GM19023 (cell line): ENCODE results near the gene RIC1.
"Not testable (repeated sequence)": the region's sequence is repeated elsewhere in the genome, so short reads cannot be mapped to it uniquely, and the experiment has no call there.

Experiments used
- ATAC-seq: cut with Tn5 transposase; IDR thresholded peaks from one replicate; pipeline ENCODE4 v1.9.1; 2021; ENCODE audit warnings: mild to moderate bottlenecking, moderate library complexity; ENCODE audit not compliant: unreplicated experiment

Gene RIC1

DNA sequence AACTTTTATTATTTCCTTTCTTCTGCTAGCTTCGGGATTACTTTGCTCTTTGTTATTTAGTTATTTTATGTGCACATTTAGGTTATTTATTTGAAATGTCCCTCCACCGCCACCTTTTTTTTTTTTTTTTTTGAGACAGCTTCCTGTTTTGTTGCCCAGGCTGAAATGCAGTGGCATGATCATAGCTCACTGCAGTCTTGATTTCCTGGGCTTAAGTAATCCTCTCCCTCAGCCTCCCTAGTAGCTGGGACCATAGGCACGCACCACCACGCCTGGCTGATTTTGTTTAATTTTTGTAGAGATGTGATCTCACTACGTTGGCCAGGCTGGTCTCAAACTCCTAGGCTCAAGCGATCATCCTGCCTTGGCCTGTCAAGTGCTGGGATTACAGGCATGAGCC is 38.5 kb downstream of the RIC1 start:
- no peak for ATAC-seq

GRCh38 chr9:5670079-5670478 is 41.2 kb downstream of the RIC1 start:
- ATAC-seq, result no peak

DNA sequence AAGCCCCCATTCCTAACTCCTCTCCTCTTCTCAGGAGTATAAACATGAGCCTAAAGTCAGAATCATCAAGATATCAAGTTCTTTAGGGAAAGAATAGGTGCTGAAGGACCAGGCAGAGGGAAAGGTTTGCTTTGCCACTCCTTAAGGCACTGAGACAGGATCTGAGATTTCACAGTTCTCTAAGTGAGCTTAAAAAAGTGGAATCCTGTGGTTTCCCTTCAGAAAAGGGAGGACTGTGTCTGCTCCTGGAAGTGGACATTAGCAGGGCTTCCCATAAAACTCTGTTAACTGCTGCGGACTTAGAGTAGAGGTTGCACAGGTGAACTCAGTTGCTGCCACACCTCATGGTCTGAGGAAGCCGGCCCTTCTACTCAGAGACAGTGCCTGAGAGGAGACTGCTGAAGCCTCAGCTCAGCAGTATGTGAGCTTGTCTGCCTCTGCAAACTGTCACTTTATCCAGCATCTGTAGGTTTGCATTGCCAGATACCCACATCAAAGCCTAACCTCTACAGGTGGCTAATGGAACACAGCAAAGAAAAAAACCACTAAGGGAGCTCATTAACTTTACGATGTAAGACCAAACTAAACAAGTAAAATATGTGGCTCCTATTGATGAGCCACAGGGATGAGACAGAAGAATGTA is 42.9 kb downstream of the RIC1 start:
- no peak for ATAC-seq

DNA sequence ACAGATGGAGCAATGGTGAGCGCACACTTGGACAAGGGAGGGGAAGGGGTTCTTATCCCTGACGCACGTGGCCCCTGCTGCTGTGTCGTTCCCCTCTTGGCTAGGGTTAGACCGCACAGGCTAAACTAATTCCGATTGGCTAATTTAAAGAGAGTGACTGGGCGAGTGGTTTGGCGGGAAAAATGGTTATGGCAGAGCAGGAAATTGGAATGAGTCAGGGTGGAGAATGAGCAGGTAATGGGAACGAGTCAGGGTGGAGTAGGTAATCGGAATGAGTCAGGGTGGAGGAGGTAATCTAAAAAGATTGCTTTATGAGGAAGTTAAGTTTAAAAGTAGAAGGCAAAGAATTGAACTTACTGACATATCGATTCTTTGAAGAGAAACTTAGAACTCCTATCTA is 46.1 kb downstream of the RIC1 start:
- ATAC-seq, result not testable (repeated sequence)

- ATAC-seq, result not testable (repeated sequence)
Measured at GRCh38 chr9:5683591-5683990, 54.7 kb downstream of the RIC1 start.

GRCh38 chr9:5684101-5684500 is 55.2 kb downstream of the RIC1 start:
- ATAC-seq, result no peak

- no peak for ATAC-seq
Measured at GRCh38 chr9:5688109-5688508, 59.2 kb downstream of the RIC1 start.

- no peak for ATAC-seq
Measured at GRCh38 chr9:5690278-5690677, 61.4 kb downstream of the RIC1 start.

- ATAC-seq, result no peak
Measured at GRCh38 chr9:5695860-5696259, 67.0 kb downstream of the RIC1 start.

DNA sequence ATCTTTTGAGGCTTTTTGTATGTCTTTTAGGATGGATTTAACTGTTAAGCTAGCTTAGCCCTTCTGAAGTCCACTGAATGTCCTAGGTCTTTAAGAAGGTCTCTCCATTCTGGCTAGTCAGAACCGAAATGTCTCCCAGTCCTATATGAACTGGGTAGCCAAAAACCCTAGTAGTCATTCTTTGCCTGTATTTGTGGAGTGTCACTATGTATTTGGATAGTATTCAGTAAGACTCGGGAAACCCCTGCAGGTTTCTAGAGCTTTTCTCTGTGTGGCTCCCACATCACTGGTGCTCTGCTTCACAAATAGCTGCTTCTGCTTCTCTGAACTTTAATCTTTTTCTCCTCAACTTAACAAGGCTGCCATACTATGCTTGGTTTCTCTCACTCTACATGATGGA is 68.0 kb downstream of the RIC1 start:
- peak; percentile 73 for ATAC-seq

DNA sequence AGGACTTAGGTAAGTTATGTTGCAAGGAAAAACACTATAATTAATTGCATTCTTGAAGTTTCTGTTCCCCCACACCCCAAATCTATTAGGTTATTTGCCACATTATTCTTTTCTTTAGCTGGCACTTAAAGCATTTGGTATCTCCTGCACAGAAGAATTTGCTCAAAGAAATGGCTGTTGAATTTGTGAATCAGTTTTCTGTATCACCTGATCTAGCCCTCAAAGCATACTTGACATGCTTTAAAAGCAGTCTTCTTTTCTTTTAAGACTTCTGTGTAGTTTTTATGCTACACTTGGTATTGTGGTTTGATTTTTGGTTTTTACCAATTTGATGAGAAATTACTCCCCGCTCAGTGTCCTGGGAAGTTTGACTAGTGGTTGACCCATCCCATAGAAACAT is 69.1 kb downstream of the RIC1 start:
- ATAC-seq, result no peak

DNA sequence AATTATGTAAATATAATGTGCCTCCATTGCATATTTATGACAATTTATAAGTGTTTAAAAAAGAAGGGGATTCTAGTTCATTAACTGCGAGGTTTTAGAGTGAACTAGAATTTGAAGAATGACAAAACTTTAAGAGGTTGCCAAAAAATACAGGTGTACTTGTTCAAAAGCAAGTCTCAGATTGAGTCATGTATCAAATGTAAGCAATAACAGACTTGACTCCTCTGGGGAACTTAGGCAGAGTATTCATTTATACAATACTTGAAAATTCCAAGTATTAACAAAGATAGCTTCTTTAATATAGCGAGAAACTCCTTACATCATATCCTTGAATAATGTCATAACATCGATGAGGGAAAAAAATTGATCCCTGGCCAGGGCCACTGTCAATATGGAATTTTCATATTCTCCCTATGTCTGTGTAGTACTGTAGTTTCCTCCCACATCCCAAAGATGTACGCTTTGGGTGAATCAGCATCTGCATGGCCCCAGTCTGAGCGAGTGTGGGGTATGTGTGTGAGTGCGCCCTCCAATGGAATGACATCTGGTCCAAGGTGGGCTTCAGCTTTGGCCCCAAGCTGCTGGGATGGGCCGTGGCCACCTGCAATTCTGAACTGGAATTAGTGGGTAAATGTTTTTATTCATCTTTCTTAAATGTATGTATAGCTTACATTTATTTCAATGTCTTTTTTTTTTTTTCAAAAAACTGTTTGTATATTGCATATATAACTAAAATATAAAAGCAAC is 70.1 kb downstream of the RIC1 start:
- ATAC-seq, result no peak

DNA sequence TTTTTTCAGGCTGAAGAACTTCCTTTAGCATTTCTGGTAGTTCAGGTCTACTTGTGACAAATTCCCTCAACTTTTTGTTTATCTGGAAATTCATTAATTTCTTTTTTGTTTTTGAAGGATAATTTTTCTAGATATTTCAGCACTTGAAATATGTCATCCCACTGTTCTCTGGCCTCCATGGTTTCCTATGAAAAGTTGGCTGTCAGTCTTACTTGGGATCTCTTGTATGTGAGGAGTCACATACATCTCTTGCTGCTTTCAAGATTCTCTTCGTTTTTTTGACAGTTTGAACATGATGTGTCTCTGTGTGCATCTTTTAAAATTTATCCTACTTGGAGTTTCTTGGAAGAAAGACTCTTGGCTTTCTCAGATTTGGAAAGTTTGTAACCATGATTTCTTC is 79.5 kb downstream of the RIC1 start:
- ATAC-seq, result no peak

DNA sequence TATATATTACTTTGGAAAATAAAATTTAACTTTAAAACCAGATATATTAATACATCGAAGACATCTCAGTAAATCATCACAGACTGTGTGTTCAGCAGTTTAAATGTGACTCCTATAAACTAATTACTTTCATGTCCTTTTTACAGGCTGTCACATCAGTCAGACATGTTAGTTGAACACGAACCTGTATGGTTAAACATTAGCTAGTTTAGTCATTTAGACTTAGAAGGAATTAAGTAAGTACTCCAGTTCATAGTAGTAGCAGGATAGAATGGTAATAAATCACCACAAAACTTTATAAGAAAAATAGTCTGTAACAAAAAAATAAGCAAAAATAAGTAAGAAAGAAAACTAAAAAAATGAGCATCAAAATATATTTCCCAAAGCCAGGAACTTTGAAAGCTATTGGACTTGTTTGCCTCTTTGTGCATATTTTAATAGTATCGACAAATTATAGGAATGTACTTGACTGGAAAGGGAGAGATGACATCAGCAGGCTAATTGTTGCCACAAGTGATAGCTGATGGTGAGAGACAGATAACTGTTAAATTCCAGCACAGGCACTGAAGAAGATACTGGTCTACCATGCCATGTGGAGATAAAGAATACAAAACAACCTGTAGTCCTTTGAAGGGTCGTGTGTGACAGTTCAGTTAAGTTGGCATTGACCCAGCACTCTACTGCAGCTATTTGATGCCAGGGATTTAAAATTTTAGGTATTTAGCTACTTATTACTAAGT is 83.9 kb downstream of the RIC1 start:
- no peak for ATAC-seq

GRCh38 chr9:5714501-5715401 is 85.8 kb downstream of the RIC1 start:
- no peak for ATAC-seq

GRCh38 chr9:5715548-5716127 is 86.7 kb downstream of the RIC1 start:
- ATAC-seq, result no peak

DNA sequence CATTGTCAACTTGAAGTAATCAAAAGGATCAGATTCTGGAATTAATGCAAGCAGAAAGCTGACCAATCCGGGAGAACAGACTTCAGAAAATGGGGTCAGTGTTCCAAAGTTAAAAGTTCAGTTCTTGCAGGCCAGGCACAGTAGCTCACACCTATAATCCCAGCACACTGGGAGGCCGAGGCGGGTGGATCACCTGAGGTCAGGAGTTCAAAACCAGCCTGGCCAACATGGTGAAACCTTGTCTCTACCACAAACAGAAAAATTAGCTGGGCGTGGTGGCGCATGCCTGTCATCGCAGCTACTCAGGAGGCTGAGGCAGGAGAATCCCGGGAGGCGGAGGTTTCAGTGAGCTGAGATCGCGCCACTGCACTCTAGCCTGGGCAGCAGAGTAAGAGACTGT is 88.5 kb downstream of the RIC1 start:
- not testable (repeated sequence) for ATAC-seq

DNA sequence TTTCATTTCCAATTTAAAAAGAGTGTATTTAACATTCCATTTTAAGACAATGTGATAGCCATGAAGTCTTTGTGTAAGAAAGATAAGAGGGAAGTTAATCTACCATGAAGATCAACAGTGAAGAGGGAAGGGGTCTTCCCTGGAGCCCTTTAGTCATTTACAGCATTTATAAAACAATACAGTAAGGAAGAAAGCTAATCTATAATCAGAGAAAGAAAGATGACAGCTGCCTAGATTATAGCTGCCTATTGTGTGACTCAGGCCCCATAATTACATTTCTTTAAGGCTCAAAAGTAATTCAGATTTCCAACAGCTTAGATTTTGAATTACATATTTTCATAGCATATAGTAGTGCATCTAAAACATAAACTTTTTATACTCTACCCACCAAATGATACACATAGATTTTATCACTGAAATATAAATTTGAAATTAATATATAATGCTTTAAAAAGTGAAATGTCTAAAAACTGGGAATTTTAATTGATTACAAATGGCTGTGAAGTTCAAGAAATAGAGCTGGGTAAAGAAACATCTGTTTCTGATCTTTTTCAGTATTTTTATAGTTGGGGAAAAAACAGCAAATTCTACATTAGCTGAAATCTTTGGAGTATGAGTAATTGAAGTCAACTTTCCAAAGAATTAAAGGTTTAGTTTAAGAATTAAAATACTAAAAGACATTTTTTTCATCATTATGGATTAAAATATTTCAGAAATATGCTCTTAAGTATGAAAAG is 89.6 kb downstream of the RIC1 start:
- ATAC-seq, result no peak

DNA sequence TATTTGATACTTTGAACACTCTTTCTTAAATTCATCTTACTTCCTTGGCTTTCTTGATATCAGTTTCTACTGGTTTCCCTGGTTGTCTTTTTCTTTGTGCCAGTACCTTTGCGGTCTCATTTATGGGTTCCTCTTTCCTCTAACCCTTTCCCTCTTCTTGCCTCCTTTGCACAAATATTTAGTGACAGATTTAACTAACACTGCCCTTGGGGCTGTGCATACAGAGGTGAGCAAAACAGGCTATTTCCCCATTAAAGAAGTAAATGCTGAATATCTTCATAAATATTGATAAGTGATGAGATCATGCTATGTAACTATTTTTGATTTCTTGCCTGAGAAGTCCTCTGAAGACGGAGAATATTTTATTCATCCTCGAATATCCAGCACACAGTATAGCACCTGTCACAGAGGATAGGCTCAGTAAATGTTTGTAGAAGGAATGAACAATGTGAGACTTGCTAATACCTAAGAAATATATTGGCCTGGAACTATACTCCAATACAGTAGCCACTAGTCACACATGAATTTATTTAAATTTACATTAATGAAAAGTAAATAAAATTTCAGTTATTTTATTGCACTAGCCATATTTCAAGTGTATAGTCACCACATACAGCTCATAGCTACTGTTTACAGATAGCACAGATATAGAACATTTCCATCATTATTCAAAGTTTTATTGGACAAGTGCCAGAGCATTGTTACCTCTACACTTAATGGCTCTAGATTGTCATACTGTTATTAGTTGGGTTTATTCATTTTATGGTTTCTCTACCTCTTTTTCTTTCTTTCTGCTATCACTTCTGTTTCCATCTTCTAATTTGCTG is 90.4 kb downstream of the RIC1 start:
- no peak for ATAC-seq
